ENCODE data around the gene KRTAP22-1.

KRTAP22-1 gene

DNA sequence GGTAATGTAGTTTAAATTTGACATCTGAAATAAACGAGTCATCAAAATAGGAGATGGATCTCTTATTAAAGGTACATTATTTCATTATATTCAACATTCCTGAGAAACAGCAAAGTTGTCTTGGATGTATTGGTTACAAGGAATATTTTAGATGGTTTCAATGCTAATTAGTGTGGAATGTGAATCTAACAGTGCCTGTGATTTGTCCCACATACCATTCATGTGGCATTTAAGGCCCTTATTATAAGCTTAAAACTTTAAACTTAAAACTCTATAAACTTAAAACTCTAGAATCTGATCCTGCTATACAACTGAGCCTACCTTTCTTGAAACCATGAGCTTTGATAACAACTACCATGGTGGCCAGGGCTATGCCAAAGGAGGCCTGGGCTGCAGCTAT, at the start of gene KRTAP22-1:
Gene KRTAP22-1 (plus strand): TSS at position 301 of the 400 bp plus-strand sequence.
- DNase-seq = no peak

DNA sequence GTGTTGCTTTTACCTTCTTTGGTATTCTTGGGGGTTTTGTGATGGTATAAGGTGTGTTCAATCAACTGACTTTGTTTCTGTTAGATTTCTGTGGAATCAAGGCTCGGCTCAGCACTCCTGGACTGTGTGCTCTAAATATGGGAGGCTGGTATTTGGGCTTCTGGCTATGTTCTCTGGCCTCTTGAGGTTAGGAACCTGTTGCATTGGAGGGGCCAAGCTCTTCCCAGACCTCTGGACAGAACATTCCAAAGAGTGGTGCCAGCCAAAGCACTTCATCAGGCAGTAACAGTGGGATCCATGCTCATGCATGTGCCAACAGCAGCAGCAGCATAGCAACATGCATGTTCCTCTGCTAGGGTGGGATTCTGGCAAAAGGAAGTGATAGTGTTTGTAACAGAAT, 48.1 kb upstream of the KRTAP22-1 start:
- DNase-seq = no peak

GRCh38 chr21:30555095-30555494, 45.8 kb upstream of the KRTAP22-1 start:
- DNase-seq = no peak

DNA sequence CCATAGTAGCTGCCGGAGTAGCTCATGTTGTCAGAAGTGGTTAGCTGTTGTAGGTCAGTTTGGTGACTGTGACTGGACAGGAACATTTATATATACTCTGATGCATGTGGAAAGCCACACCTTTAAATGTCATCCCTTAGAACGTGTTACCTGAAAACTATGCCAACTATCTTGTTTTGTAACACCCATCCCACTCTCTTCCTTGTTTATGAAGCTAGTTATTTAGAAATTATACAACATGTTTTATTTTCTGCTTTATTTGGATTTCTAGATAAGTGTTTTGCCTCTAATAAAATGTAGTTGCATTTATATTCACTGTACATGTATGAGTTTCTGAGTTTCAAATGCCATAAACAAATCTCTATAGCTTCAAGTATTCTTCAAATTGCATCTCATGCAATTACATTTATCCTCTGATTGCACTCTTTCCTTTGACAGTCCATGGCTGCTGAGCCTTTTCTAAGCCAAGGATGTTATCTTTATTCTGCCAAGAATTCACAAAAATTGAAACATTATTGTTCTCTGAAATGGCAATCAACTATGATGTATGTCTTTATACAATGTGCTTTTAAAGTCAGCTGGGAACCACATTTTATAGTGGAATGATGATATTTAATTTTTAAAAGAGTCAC, 39.5 kb upstream of the KRTAP22-1 start, which contains the start of gene KRTAP19-7:
Gene KRTAP19-7 (minus strand): TSS at position 51 of the 632 bp plus-strand sequence. CDS start 25 bp downstream, at position 26.
- DNase-seq = no peak

- no peak for DNase-seq
Measured at GRCh38 chr21:30561957-30562356, 38.9 kb upstream of the KRTAP22-1 start.

GRCh38 chr21:30563072-30563471, 37.8 kb upstream of the KRTAP22-1 start:
- DNase-seq = no peak

DNA sequence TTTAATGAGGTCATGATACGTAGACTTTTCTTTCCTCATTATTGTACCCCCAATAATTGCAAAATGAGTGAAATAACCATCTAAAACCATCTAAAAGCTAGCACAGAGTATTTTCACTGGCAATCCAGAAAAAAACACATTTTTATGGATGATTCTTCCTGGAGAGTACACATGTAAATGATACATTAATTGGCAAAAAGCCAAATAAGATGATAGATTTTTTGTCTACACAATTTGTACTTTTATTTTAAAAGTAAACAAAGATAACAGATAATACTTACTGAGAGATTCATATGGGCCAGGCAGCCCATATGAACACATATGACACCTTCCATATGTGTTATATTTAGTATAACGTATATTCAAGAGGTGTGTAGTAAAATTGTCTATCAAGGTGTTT, 37.3 kb upstream of the KRTAP22-1 start:
- no peak for DNase-seq

- no peak for DNase-seq
Measured at GRCh38 chr21:30567617-30568016, 33.3 kb upstream of the KRTAP22-1 start.

DNA sequence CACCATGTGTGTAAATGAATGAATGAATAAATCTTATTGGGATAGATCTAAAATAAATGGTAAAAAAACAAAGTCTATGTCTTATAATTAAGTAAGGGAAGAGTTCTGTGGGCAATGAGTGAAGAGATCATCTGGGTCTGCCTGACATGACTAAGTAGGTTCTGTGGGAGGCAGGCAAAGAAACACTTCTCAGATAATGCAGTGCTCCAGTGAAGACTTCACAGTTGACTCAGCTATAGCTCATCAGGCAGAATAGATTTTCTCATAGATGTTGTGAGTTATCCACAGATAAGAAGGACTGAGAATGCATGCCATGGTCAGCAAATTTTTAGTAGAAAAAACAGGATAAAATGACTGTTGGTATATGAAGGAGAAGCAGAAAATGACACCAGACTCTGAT, 23.1 kb upstream of the KRTAP22-1 start:
- no peak for DNase-seq

- no peak for DNase-seq
Measured at GRCh38 chr21:30579346-30579745, 21.5 kb upstream of the KRTAP22-1 start.

- no peak for DNase-seq
Measured at GRCh38 chr21:30580132-30580531, 20.8 kb upstream of the KRTAP22-1 start.

DNA sequence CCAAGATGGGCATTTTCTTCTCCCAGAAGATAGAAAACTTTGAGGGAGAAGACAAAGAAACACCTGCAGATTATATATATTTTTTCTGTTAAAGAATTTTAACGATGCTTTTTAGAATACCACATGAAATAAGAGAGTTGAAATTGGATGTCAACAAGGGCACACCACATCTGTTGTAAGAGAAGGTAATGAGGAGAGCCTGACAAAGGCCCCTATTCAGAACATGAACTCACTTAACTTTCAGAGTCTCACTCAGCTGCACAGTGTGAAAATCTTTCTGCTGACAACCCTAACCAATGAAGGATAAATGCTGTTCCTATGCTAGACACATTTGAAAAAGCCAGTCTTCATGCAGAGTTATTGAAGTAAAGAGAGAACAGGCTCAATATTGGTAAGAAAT, 18.0 kb upstream of the KRTAP22-1 start:
- no peak for DNase-seq

GRCh38 chr21:30590297-30590696, 10.6 kb upstream of the KRTAP22-1 start, which contains the start of gene KRTAP22-2:
Gene KRTAP22-2, minus strand, starts transcription at chr21:30590397.
- no peak for DNase-seq

- no peak for DNase-seq
Measured at GRCh38 chr21:30592140-30592539, 8.7 kb upstream of the KRTAP22-1 start, which contains the start of gene KRTAP6-3. Gene KRTAP6-3, plus strand, starts transcription at chr21:30592440. Its CDS starts 6 bp downstream, at chr21:30592446.

DNA sequence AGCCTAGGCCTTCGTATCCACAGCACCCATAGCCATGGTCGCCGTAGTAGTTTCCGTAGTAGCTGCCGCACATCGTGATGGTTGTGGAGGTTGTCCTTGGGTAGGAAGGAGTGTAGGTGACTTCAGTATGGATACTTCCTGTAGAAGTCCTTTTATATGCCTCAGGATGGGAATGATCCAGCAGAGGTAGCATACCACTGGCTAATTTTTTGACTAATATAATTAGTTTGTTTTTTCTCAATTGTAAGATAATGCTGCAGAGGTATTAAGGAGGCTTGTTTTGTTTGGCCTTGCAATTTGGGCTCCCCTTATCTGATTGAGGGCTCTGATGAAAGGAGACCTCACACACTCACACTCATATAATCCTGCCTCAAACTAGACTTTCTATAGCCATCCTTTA, 2.1 kb upstream of the KRTAP22-1 start, which contains the start of gene KRTAP6-2:
Gene KRTAP6-2 (minus strand): TSS at position 101 of the 400 bp plus-strand sequence. CDS start 28 bp downstream, at position 73.
- DNase-seq = no peak

GRCh38 chr21:30605968-30606367, 5.1 kb downstream of the KRTAP22-1 start:
- no peak for DNase-seq

DNA sequence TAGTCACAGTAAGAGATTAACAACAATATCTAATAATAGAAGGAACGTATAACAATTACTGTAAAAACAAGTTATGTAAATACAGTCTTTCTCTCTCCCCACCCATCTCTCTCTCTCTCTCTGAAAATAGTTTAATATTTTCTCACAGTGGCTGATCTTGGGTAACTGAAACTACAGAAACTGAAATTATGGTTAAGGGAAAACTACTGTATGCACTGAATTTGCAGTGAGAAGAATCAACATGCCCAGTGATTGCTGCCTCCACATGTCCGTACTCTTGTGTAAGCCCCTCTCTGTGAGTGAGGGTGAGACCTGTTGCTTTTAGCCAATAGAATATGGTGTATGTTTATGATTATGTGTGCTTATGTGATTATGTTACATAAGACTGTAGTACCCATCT, 11.2 kb downstream of the KRTAP22-1 start:
- no peak for DNase-seq

GRCh38 chr21:30613836-30614235, 12.9 kb downstream of the KRTAP22-1 start, which contains the start of gene KRTAP6-1:
Gene KRTAP6-1, minus strand, starts transcription at chr21:30613930. Its CDS starts 26 bp downstream, at chr21:30613904.
- no peak for DNase-seq

DNA sequence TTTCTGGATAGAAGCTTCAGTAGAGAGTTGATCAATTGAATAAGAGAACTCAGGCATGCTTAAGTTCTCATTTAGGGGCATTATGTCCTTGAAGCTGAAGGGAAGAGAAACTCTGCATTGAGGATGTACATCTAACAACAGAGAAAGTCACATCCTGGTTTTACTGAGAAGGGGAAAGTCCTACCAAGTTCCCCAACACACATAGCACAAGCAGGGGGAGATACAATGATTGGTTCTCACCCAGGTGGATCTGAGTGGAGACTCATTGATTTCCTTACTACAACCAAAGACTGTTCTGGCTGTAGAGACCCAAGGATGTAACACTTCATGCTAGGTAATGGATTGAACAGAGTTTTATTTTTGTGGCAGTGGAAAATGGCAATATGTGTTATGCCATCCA, 14.3 kb downstream of the KRTAP22-1 start:
- DNase-seq = no peak

GRCh38 chr21:30616125-30616524, 15.2 kb downstream of the KRTAP22-1 start, which contains the start of gene KRTAP20-1:
Gene KRTAP20-1, plus strand, starts transcription at chr21:30616425. Its CDS starts 30 bp downstream, at chr21:30616455.
- DNase-seq = no peak

DNA sequence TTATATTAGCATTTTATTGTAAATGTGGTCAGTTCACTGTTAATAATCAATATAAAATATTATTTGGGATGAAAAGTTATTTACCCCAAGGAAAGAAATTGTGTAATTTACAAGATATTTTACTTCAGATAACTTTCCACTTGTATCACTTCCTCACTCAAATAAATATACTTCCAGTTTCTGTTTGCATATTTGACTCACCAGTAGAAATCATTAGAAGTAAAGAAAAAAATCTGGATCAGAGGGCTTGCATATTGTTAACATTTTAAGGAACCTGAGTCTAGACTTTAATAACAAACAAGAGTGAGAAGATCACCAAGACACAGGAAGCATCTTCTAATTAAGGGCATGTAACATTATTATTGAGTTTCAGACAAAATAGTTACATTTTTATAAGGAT, 19.2 kb downstream of the KRTAP22-1 start:
- no peak for DNase-seq

DNA sequence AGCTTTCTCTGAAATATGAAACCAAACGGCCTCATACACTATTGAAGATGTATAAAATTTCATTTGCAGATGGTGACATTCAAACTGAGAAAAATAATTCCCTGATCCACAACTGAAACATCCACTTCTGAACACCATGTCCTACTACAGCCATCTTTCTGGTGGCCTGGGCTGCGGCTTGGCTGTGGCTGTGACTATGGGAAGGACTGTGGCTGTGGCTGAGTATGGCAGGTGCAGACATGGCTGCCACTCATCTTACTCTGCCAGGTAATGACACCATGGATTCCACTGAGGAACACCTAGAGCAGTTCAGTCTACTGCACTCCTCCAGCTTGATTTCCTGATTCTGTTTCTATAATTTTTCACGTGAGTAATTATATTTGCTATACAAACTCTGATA, 19.6 kb downstream of the KRTAP22-1 start, which contains the start of gene KRTAP20-4:
Gene KRTAP20-4 (plus strand): TSS at position 106 of the 400 bp plus-strand sequence.
- no peak for DNase-seq

DNA sequence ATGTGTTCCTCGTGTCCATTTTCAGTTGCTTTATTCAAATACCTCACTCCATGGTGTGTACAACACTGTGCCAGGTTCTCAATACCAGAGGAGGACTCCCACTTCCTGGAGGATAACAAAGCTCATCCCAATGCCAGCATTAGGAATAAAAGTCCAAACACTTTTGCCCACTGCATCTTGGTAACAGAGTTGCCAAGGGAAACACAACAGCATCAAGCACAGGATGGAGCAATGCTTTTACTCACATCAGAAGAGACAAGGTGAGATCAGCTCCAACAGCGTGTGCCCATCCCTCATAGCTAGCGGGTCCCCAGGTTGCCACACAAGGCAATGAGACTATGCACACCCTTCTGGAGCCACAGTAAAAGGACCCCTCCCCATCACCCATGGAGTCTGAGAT, 22.5 kb downstream of the KRTAP22-1 start:
- no peak for DNase-seq

DNA sequence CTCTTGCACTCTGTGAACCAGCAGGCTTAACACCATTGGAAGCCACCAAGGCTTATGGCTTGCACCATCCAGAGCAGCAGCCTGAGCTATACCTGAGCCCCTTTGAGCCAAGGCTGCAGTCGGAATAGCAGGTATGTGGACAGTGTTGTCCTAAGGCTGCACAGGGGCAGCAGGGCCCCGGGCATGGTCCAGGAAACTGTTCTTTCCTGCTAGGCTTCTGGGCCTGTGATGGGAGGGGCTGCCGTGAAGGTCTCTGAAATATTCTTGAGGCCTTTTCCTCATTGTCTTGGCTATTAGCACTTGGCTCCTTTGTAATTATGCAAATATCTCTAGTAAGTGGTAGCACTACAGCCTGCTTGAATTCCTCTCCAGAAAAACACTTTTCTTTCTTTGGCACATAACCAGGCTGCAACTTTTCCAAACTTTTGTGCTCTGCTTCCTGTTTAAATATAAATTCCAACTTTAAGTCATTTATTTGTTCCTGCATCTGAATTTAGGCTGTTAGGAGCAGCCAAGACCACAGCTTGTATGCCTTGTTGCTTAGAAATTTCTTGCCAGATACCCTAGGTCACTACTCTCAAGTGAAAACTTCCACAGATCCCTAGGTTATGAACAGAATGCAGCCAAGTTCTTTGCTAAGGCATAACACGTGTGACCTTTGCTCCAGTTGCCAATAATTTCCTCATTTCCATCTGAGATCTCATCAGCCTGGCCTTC, 24.7 kb downstream of the KRTAP22-1 start:
- DNase-seq = no peak

Data from activated CD8-positive, alpha-beta memory T cell treated with anti-CD3 and anti-CD28 coated beads, Interleukin-2, amount 50 U/mL, for 48 hours (primary cell).